Measurements from ENCODE around the gene GRIK4. TPM values are rescaled to one million over a fixed set of nuclear protein-coding genes. Genes with fewer than 3 reads are reported as not detected.

Gene GRIK4
- polyA plus RNA-seq, 1 donor from 2014 or later = 3.4 TPM

- H3K4me3 ChIP-seq (ENCODE audit: low read length) = no peak overlapping the region
- no peak overlapping the region for H3K27ac ChIP-seq (ENCODE audit: low read length)
- no peak overlapping the region for H2AFZ ChIP-seq (ENCODE audit: low read depth, low read length)
- no peak overlapping the region for H3K9ac ChIP-seq (ENCODE audit: low read length)
- no peaks in the 10 kb centered on the region for H3K27me3 ChIP-seq (ENCODE audit: insufficient read depth, low read depth, low read length)
- H3K9me3 ChIP-seq (ENCODE audit: low read length) = no peaks in the 10 kb centered on the region
- no peak for TF ChIP-seq EZH2 (IDR thresholded peaks at IDR 0.05; ENCODE audit: borderline replicate concordance, insufficient read depth, low read length, poor library complexity, severe bottlenecking)
- TF ChIP-seq REST (IDR thresholded peaks at IDR 0.05; ENCODE audit: borderline replicate concordance) = no peak
- TF ChIP-seq TAF1 (IDR thresholded peaks at IDR 0.05; ENCODE audit: low read depth) = no peak
- TF ChIP-seq POLR2AphosphoS5 (IDR thresholded peaks at IDR 0.05) = no peak
- peak; percentile 97 for TF ChIP-seq SMC3 (conservative IDR thresholded peaks at IDR 0.05; ENCODE audit: poor library complexity)
- TF ChIP-seq MXI1 (conservative IDR thresholded peaks at IDR 0.05; ENCODE audit: poor library complexity, severe bottlenecking) = peak; percentile 31
- no peak for TF ChIP-seq EP300 (conservative IDR thresholded peaks at IDR 0.05; ENCODE audit: poor library complexity, severe bottlenecking)
- peak; percentile 95 for TF ChIP-seq RAD21 (conservative IDR thresholded peaks at IDR 0.05)
- TF ChIP-seq, protein P1, sequence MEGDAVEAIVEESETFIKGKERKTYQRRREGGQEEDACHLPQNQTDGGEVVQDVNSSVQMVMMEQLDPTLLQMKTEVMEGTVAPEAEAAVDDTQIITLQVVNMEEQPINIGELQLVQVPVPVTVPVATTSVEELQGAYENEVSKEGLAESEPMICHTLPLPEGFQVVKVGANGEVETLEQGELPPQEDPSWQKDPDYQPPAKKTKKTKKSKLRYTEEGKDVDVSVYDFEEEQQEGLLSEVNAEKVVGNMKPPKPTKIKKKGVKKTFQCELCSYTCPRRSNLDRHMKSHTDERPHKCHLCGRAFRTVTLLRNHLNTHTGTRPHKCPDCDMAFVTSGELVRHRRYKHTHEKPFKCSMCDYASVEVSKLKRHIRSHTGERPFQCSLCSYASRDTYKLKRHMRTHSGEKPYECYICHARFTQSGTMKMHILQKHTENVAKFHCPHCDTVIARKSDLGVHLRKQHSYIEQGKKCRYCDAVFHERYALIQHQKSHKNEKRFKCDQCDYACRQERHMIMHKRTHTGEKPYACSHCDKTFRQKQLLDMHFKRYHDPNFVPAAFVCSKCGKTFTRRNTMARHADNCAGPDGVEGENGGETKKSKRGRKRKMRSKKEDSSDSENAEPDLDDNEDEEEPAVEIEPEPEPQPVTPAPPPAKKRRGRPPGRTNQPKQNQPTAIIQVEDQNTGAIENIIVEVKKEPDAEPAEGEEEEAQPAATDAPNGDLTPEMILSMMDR (IDR thresholded peaks at IDR 0.05; ENCODE audit: poor library complexity, severe bottlenecking) = peak; percentile 77
- H3K79me2 ChIP-seq (replicated peaks; ENCODE audit: insufficient read depth, low read length) = no peaks in the 10 kb centered on the region
- H3K4me2 ChIP-seq (ENCODE audit: low read length) = no peak overlapping the region
- H3F3A ChIP-seq (ENCODE audit: insufficient read depth, low read length, poor library complexity, severe bottlenecking) = no peaks in the 10 kb centered on the region
- no peaks in the 10 kb centered on the region for H4K20me1 ChIP-seq (ENCODE audit: insufficient read depth)
- no peaks in the 10 kb centered on the region for H3K36me3 ChIP-seq (ENCODE audit: insufficient read depth, low read length)
- H3K9me2 ChIP-seq (ENCODE audit: insufficient read depth, low read length) = no peaks in the 10 kb centered on the region
Observed at GRCh38 chr11:120952461-120953434, 441.2 kb downstream of the GRIK4 start.

- H3K27ac ChIP-seq (ENCODE audit: low read length) = no peak overlapping the region
- H3K4me2 ChIP-seq (ENCODE audit: low read length) = no peak overlapping the region
- H3K36me3 ChIP-seq (ENCODE audit: insufficient read depth, low read length) = no peaks in the 10 kb centered on the region
- no peaks in the 10 kb centered on the region for H3F3A ChIP-seq (ENCODE audit: insufficient read depth, low read length, poor library complexity, severe bottlenecking)
- H4K20me1 ChIP-seq (ENCODE audit: insufficient read depth) = no peaks in the 10 kb centered on the region
- no peak overlapping the region for H2AFZ ChIP-seq (ENCODE audit: low read depth, low read length)
- TF ChIP-seq EZH2 (IDR thresholded peaks at IDR 0.05; ENCODE audit: borderline replicate concordance, insufficient read depth, low read length, poor library complexity, severe bottlenecking) (no peak), POLR2AphosphoS5 (IDR thresholded peaks at IDR 0.05) (no peak), REST (IDR thresholded peaks at IDR 0.05; ENCODE audit: borderline replicate concordance) (no peak), EP300 (conservative IDR thresholded peaks at IDR 0.05; ENCODE audit: poor library complexity, severe bottlenecking) (no peak), MXI1 (conservative IDR thresholded peaks at IDR 0.05; ENCODE audit: poor library complexity, severe bottlenecking) (no peak), TAF1 (IDR thresholded peaks at IDR 0.05; ENCODE audit: low read depth) (no peak), SMC3 (conservative IDR thresholded peaks at IDR 0.05; ENCODE audit: poor library complexity) (no peak), RAD21 (conservative IDR thresholded peaks at IDR 0.05) (no peak)
- TF ChIP-seq, protein P1 (IDR thresholded peaks at IDR 0.05; ENCODE audit: poor library complexity, severe bottlenecking) = no peak
- H3K79me2 ChIP-seq (replicated peaks; ENCODE audit: insufficient read depth, low read length) = no peaks in the 10 kb centered on the region
- no peak overlapping the region for H3K4me3 ChIP-seq (ENCODE audit: low read length)
- no peaks in the 10 kb centered on the region for H3K27me3 ChIP-seq (ENCODE audit: insufficient read depth, low read depth, low read length)
- no peaks in the 10 kb centered on the region for H3K9me3 ChIP-seq (ENCODE audit: low read length)
- no peaks in the 10 kb centered on the region for H3K9me2 ChIP-seq (ENCODE audit: insufficient read depth, low read length)
- H3K9ac ChIP-seq (ENCODE audit: low read length) = no peak overlapping the region
Observed at GRCh38 chr11:120954381-120954780, 442.8 kb downstream of the GRIK4 start.

Data from neural cell (in vitro differentiated cells).